ENCODE measurements around the gene KHDRBS2.

GRCh38 chr6:62152796-62153195 is 133.2 kb downstream of the KHDRBS2 start:
- TF ChIP-seq CTCF (IDR thresholded peaks at IDR 0.05), result no peak
- no peak for TF ChIP-seq POLR2A (IDR thresholded peaks at IDR 0.05)
